GM23338 (cell line): ENCODE results near the gene SSTR5. TPM values are rescaled to one million over a fixed set of nuclear protein-coding genes. Genes with fewer than 3 reads are reported as not detected.

Source experiments
- ATAC-seq: fragments of 200-7000 bp; cut with Tn5 transposase; 3 replicates; pipeline ENCODE4 v1.9.1; 2020
- DNase-seq: peaks from one replicate; pipeline ENCODE4 v3.0.0-alpha.2; 2015; ENCODE audit warnings: low spot score
- H2AFZ ChIP-seq: fragments of 200-600 bp; sonication (generic); 2 replicates; pipeline ENCODE4 v1.8.0; 2016; ENCODE audit warnings: antibody characterized with exemption, mild to moderate bottlenecking, moderate library complexity
- H3F3A ChIP-seq: fragments of 200-600 bp; sonication (generic); replicated peaks from 2 replicates; pipeline ENCODE4 v1.8.0; 2017; ENCODE audit warnings: antibody characterized with exemption, mixed run types, low read depth
- H3K27ac ChIP-seq: fragments of 200-600 bp; sonication (generic); 2 replicates; pipeline ENCODE4 v1.6.1; 2016; ENCODE audit warnings: low read depth
- H3K27me3 ChIP-seq: fragments of 200-600 bp; sonication (generic); 2 replicates; pipeline ENCODE4 v1.8.0; 2016; ENCODE audit warnings: mild to moderate bottlenecking, mixed run types, moderate library complexity; ENCODE audit not compliant: insufficient read depth
- H3K36me3 ChIP-seq: fragments of 200-600 bp; sonication (generic); 2 replicates; pipeline ENCODE4 v1.8.0; 2016; ENCODE audit warnings: mild to moderate bottlenecking; ENCODE audit not compliant: insufficient read depth
- H3K4me1 ChIP-seq: fragments of 200-600 bp; sonication (generic); 2 replicates; pipeline ENCODE4 v1.8.0; 2016; ENCODE audit warnings: mild to moderate bottlenecking, moderate library complexity; ENCODE audit not compliant: insufficient read depth
- H3K4me2 ChIP-seq: fragments of 200-600 bp; sonication (generic); 2 replicates; pipeline ENCODE4 v1.7.1; 2017; ENCODE audit warnings: mixed run types
- H3K4me3 ChIP-seq: fragments of 200-600 bp; sonication (generic); 2 replicates; pipeline ENCODE4 v1.6.1; 2016; ENCODE audit warnings: mixed run types
- H3K79me2 ChIP-seq: fragments of 200-600 bp; sonication (generic); replicated peaks from 2 replicates; pipeline ENCODE4 v1.8.0; 2017; ENCODE audit warnings: mild to moderate bottlenecking; ENCODE audit not compliant: insufficient read depth
- H3K9me2 ChIP-seq: fragments of 200-600 bp; sonication (generic); 2 replicates; pipeline ENCODE4 v1.8.0; 2017; ENCODE audit not compliant: insufficient read depth
- H4K20me1 ChIP-seq: fragments of 200-600 bp; sonication (generic); replicated peaks from 2 replicates; pipeline ENCODE4 v1.8.0; 2017; ENCODE audit warnings: mild to moderate bottlenecking; ENCODE audit not compliant: insufficient read depth
- H3K27ac Mint-ChIP-seq: 2 replicates; pipeline ENCODE4 v1.8.0; 2020; ENCODE audit warnings: inconsistent platforms, mild to moderate bottlenecking, moderate library complexity, mixed read lengths
- H3K27me3 Mint-ChIP-seq: 3 replicates; pipeline ENCODE4 v1.8.0; 2022; ENCODE audit warnings: low read depth, mild to moderate bottlenecking, moderate library complexity, mixed read lengths, inconsistent platforms; ENCODE audit not compliant: insufficient read depth, poor library complexity
- H3K36me3 Mint-ChIP-seq: 3 replicates; pipeline ENCODE4 v1.8.0; 2021; ENCODE audit warnings: low read depth, mild to moderate bottlenecking, inconsistent platforms, moderate library complexity, mixed read lengths
- H3K4me1 Mint-ChIP-seq: 3 replicates; pipeline ENCODE4 v1.8.0; 2020; ENCODE audit warnings: mild to moderate bottlenecking, inconsistent platforms, mixed read lengths
- H3K4me3 Mint-ChIP-seq: 3 replicates; pipeline ENCODE4 v1.8.0; 2021; ENCODE audit warnings: moderate library complexity, mild to moderate bottlenecking, inconsistent platforms, mixed read lengths
- H3K9me3 Mint-ChIP-seq: 3 replicates; pipeline ENCODE4 v1.8.0; 2020; ENCODE audit warnings: moderate library complexity, mild to moderate bottlenecking, inconsistent platforms, mixed read lengths
- CREB1 ChIP-seq: fragments of 250-450 bp; sonication (Bioruptor Pico); IDR thresholded peaks from 2 replicates; pipeline ENCODE4 v1.5.0; 2020; ENCODE audit warnings: low read depth, mild to moderate bottlenecking, moderate library complexity
- EZH2 ChIP-seq: fragments of 200-600 bp; sonication (generic); IDR thresholded peaks from one replicate; pipeline ENCODE4 v1.8.0; 2017; ENCODE audit warnings: antibody characterized with exemption, mild to moderate bottlenecking, low read depth; ENCODE audit not compliant: unreplicated experiment
- POLR2AphosphoS5 ChIP-seq: IDR thresholded peaks from 2 replicates; pipeline ENCODE4 v1.6.1; 2016; ENCODE audit warnings: antibody characterized with exemption, low read depth
- STAT1 ChIP-seq: IDR thresholded peaks from one replicate; pipeline ENCODE4 v1.6.1; 2016; ENCODE audit warnings: antibody characterized with exemption; ENCODE audit not compliant: unreplicated experiment
- ZNF114 ChIP-seq: fragments of 250-450 bp; sonication (Bioruptor Pico); IDR thresholded peaks from 2 replicates; pipeline ENCODE4 v1.5.0; 2020; ENCODE audit warnings: mild to moderate bottlenecking, moderate library complexity
- polyA plus RNA-seq: library from polyadenylated mRNA; unstranded; fragments of >200 nt; fragmentation: Nextera tagmentation; extraction: Ambion mirVana; gene quantifications from 2 replicates; pipeline ENCODE4 v1.2.1, GENCODE V29; 2016
- total RNA-seq: library from RNA; depleted of rRNA; stranded (reverse); fragments of >200 nt; shearing (Covaris generic); gene quantifications from 2 replicates; pipeline ENCODE4 v1.2.3, GENCODE V29; 2014
- TF ChIP-seq, protein P1 (sequence below): IDR thresholded peaks from one replicate; pipeline ENCODE4 v1.6.1; 2018; ENCODE audit warnings: antibody characterized with exemption; ENCODE audit not compliant: unreplicated experiment
- TF ChIP-seq, protein P2 (sequence below), 2 experiments: fragments of 200-600 bp in 1 of 2; sonication (generic) in 1 of 2; conservative IDR thresholded peaks; 2 replicates each; pipeline versions ENCODE4 v1.5.1 to v1.6.1; 2016 to 2017; ENCODE audit warnings: antibody characterized with exemption in 2 of 2, low read depth in 2 of 2, mild to moderate bottlenecking in 2 of 2, moderate library complexity in 1 of 2
- TF ChIP-seq, protein P3 (sequence below): IDR thresholded peaks from 2 replicates; pipeline ENCODE4 v1.6.1; 2016; ENCODE audit warnings: antibody characterized with exemption

Gene SSTR5
- total and polyA plus RNA-seq, 2 experiments from 2014 or later, result 0.60 to 1.0 TPM

DNA sequence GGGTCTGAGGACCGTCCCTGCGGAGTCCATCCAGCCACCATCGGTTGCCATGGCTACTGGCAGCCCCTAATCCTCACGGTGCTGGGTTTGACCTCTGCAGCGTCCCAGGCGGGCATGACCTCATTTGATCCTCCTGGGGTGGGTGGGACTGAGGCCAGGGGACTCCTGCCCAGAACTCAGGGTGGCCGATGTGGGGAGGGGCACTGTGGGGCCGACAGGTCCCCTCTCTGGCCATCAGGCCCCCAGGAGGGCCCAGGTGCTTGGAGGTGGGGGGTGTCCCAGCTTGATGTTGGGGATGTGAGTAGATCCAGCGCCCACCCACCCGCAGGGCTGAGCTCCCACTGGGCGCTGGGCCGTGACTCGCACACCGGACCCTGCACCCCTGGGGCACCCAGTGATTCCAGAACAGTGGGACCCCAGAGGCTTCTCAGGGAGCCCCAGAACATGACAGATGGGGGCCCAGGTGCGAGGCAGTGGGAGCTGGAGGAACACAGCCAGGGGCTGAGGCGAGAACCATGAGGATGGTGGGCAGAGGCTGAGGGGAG lies 1.6 kb upstream of the SSTR5 start:
- Histone ChIP-seq H3K27me3 (no peaks in the 10 kb centered on the region; the same call in 1 of the 2 replicates), H3K4me2 (no peak overlapping the region)
- TF ChIP-seq, protein P1, sequence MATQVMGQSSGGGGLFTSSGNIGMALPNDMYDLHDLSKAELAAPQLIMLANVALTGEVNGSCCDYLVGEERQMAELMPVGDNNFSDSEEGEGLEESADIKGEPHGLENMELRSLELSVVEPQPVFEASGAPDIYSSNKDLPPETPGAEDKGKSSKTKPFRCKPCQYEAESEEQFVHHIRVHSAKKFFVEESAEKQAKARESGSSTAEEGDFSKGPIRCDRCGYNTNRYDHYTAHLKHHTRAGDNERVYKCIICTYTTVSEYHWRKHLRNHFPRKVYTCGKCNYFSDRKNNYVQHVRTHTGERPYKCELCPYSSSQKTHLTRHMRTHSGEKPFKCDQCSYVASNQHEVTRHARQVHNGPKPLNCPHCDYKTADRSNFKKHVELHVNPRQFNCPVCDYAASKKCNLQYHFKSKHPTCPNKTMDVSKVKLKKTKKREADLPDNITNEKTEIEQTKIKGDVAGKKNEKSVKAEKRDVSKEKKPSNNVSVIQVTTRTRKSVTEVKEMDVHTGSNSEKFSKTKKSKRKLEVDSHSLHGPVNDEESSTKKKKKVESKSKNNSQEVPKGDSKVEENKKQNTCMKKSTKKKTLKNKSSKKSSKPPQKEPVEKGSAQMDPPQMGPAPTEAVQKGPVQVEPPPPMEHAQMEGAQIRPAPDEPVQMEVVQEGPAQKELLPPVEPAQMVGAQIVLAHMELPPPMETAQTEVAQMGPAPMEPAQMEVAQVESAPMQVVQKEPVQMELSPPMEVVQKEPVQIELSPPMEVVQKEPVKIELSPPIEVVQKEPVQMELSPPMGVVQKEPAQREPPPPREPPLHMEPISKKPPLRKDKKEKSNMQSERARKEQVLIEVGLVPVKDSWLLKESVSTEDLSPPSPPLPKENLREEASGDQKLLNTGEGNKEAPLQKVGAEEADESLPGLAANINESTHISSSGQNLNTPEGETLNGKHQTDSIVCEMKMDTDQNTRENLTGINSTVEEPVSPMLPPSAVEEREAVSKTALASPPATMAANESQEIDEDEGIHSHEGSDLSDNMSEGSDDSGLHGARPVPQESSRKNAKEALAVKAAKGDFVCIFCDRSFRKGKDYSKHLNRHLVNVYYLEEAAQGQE, result no peak
- no peak for TF ChIP-seq CREB1 (CRISPR knock-in tag)

DNA sequence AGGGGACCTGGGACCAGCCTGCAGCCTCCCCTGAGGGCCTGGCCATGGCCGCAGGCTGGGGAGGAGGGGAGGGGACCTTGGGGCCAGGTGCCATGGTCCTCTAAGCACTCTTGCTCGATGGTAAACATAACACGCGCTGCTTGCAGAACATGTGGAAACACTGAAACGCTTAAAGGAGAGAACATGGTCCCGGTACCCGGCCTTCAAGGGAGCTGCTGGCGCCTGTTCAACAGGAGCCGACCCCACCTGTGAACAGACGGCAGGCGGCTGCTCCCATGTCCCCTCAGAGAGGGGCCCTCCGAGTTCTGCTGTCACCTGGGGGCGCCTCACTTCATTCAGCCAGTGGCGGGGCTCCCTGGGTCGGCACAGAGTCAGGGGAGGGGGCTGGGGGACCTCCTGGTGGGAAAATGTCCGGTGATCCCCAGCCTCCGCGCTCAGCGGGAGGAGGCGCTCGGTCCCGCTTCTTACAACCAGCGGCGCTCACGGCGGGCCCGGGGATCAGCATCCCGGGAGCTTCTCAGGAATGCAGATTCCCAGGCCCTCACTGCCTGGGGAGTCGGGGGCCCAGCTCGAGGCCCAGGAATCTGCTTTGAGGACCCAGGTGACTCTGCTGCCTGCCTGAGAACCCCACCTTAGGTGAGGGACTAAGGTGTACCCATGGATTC lies 854 bp upstream of the SSTR5 start:
- H3F3A ChIP-seq, result no peaks in the 10 kb centered on the region
- H3K4me1 ChIP-seq, result peaks cover 13% of the 10 kb centered on the region; the same call in 1 of the 2 replicates
- ATAC-seq (peak; percentile 5), DNase-seq (no peak)
- no peaks in the 10 kb centered on the region for H3K36me3 Mint-ChIP-seq
- peaks cover 3% of the 10 kb centered on the region for H3K27me3 Mint-ChIP-seq
- H3K4me2 ChIP-seq, result peak overlapping the region; percentile 80
- H3K4me3 Mint-ChIP-seq, result peak overlapping the region; percentile 59
- H3K4me1 Mint-ChIP-seq, result peaks cover 10% of the 10 kb centered on the region; the same call in 2 of the 3 replicates
- H3K27me3 ChIP-seq, result no peaks in the 10 kb centered on the region; the same call in 1 of the 2 replicates
- no peak overlapping the region for H3K27ac Mint-ChIP-seq
- H3K36me3 ChIP-seq, result no peaks in the 10 kb centered on the region
- peak overlapping the region; percentile 52 for H3K4me3 ChIP-seq
- H3K9me3 Mint-ChIP-seq, result no peaks in the 10 kb centered on the region
- no peaks in the 10 kb centered on the region for H3K9me2 ChIP-seq
- no peak overlapping the region for H3K27ac ChIP-seq
- H3K79me2 ChIP-seq, result no peaks in the 10 kb centered on the region
- no peak overlapping the region for H2AFZ ChIP-seq
- H4K20me1 ChIP-seq, result no peaks in the 10 kb centered on the region
- no peak for TF ChIP-seq ZNF114
- TF ChIP-seq, protein P1, result no peak
- no peak for TF ChIP-seq POLR2AphosphoS5
- TF ChIP-seq STAT1, result no peak
- TF ChIP-seq, protein P2, sequence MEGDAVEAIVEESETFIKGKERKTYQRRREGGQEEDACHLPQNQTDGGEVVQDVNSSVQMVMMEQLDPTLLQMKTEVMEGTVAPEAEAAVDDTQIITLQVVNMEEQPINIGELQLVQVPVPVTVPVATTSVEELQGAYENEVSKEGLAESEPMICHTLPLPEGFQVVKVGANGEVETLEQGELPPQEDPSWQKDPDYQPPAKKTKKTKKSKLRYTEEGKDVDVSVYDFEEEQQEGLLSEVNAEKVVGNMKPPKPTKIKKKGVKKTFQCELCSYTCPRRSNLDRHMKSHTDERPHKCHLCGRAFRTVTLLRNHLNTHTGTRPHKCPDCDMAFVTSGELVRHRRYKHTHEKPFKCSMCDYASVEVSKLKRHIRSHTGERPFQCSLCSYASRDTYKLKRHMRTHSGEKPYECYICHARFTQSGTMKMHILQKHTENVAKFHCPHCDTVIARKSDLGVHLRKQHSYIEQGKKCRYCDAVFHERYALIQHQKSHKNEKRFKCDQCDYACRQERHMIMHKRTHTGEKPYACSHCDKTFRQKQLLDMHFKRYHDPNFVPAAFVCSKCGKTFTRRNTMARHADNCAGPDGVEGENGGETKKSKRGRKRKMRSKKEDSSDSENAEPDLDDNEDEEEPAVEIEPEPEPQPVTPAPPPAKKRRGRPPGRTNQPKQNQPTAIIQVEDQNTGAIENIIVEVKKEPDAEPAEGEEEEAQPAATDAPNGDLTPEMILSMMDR (conservative IDR thresholded peaks at IDR 0.05; ENCODE audit: low read depth in 2 of 2), result no peak
- no peak for TF ChIP-seq CREB1 (CRISPR knock-in tag)
- no peak for TF ChIP-seq EZH2
- TF ChIP-seq, protein P3, sequence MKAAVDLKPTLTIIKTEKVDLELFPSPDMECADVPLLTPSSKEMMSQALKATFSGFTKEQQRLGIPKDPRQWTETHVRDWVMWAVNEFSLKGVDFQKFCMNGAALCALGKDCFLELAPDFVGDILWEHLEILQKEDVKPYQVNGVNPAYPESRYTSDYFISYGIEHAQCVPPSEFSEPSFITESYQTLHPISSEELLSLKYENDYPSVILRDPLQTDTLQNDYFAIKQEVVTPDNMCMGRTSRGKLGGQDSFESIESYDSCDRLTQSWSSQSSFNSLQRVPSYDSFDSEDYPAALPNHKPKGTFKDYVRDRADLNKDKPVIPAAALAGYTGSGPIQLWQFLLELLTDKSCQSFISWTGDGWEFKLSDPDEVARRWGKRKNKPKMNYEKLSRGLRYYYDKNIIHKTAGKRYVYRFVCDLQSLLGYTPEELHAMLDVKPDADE, result no peak

More for the DNA sequence above, 1.6 kb upstream of the SSTR5 start:
- Mint-ChIP-seq H3K9me3 (no peaks in the 10 kb centered on the region), H3K4me3 (no peak overlapping the region), H3K36me3 (no peaks in the 10 kb centered on the region), H3K27ac (no peak overlapping the region), H3K27me3 (peaks cover 3% of the 10 kb centered on the region), H3K4me1 (peaks cover 5% of the 10 kb centered on the region; the same call in 2 of the 3 replicates)
- Histone ChIP-seq H3K9me2 (no peaks in the 10 kb centered on the region), H3K36me3 (no peaks in the 10 kb centered on the region), H3K27ac (no peak overlapping the region), H3K4me1 (peaks cover 13% of the 10 kb centered on the region; the same call in 1 of the 2 replicates), H2AFZ (no peak overlapping the region), H3F3A (no peaks in the 10 kb centered on the region), H4K20me1 (no peaks in the 10 kb centered on the region), H3K4me3 (no peak overlapping the region), H3K79me2 (no peaks in the 10 kb centered on the region)
- peak; percentile 2; the same call in 2 of the 3 replicates for ATAC-seq
- no peak for DNase-seq
